Pancreas (tissue), 10 donors: ENCODE results near the gene CDC14B. TPM values are rescaled to one million over a fixed set of nuclear protein-coding genes. Genes with fewer than 3 reads are reported as not detected.

Source experiments
- ATAC-seq, 4 donors: fragments of 200-7000 bp; cut with Tn5 transposase; one replicate each; pipeline versions ENCODE4 v1.8.0 to v1.9.1; 2020; ENCODE audit warnings: mild to moderate bottlenecking in 4 of 4, moderate library complexity in 4 of 4
- DNase-seq, 6 donors: peaks; one replicate each; pipeline ENCODE4 v3.0.0-alpha.2; 2020
- FAIRE-seq: peaks from 2 replicates; lab custom pipeline; 2012; peaks lifted over from hg19 to GRCh38; lab: Jason Lieb, UNC
- H3K27ac ChIP-seq, 4 donors: fragments of 200-600 bp; sonication (generic); 1 replicate in 3 of 4; 2 replicates in 1 of 4; pipeline versions ENCODE4 v1.5.0 to v1.8.0; 2020
- H3K27me3 ChIP-seq, 4 donors: fragments of 200-600 bp; one replicate each; pipeline ENCODE4 v1.8.0; 2021
- H3K36me3 ChIP-seq, 3 donors: fragments of 200-600 bp; sonication (generic) in 1 of 3; one replicate each; pipeline versions ENCODE4 v1.5.0 to v1.8.0; 2020 to 2021
- H3K4me1 ChIP-seq, 3 donors: fragments of 200-600 bp; one replicate each; pipeline ENCODE4 v1.8.0; 2021
- H3K4me3 ChIP-seq, 4 donors: fragments of 200-600 bp; sonication (generic) in 2 of 4; one replicate each; pipeline versions ENCODE4 v1.5.0 to v1.8.0; 2020 to 2021
- H3K9me3 ChIP-seq, 4 donors: fragments of 200-600 bp; one replicate each; pipeline ENCODE4 v1.8.0; 2021
- whole genome bisulfite sequencing, 2 donors: extraction: QIAGEN DNeasy Blood & Tissue Kit; methylation state at CpG; one replicate each; pipeline ENCODE4 v1.1.7; 2013; 5-methylcytosine and 5-hydroxymethylcytosine counted together
- intact Hi-C, 3 donors: fragments of 100-400 bp; cut with DNase I; formaldehyde crosslinking; loops; one replicate each; pipeline versions ENCODE4 v1.11.1 to v1.14.2; 2022
- polyA plus RNA-seq, 2 donors: library from polyadenylated mRNA; stranded (reverse); fragments of 200-250 nt; gene quantifications; one replicate each; pipeline ENCODE4 v1.2.3, GENCODE V29; 2013
- total RNA-seq, 6 donors: library from RNA; stranded (reverse); fragmentation: NEBNext Ultra II Directional in 4 of 6; extraction: Animal tissue kit (Norgen Biotek cat#: 25700) in 4 of 6; gene quantifications; one replicate each; pipeline versions ENCODE4 v1.2.1 to v1.2.4, GENCODE V29; 2021 to 2023
- TF ChIP-seq, protein P1 (sequence below), 4 donors: fragments of 200-600 bp; sonication (generic) in 3 of 4; IDR thresholded peaks; one replicate each; pipeline versions ENCODE4 v1.5.0 to v1.8.0; 2021; ENCODE audit warnings: antibody characterized with exemption in 4 of 4
- donor health status: healthy with polysubstance abuse.
- donor health status: DM: no; HTN: no; CAD: no; lungs with moderate emphysema.
- donor health status: DM: no; HTN: no; CAD: no.
- donor health status: control.
- donor health status: control.
- donor health status: Bipolar disorder and iron deficiency.
- donor health status: DM: yes; HTN: yes; CAD: no.
- donor health status: DM: no; HTN: no; CAD: no.
- donor health status: DM: no; HTN: no; CAD: no.
- donor health status: DM: yes; HTN: yes; CAD: no.

CDC14B gene
- total and polyA plus RNA-seq, 8 donors: 4.6 to 19.3 (median 11.4) TPM

DNA sequence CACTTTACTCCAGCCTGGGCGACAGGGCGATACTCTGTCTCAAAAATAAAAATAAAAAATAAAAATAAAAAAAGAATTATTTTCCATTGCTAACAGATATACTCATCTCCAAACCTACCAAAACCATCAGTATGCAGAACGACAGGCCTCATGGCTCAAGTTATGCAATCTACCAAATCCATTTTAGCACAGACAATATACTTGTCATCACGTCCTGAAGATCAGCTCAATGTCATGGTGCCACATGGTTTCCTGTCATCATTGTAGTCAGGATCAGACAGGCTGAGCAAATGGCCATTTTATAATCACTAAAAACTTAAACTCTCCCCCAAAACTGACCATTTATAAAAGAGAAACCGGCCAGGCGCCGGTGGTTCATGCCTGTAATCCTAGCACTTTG is 100.5 kb downstream of the CDC14B start:
- FAIRE-seq: no peak

DNA sequence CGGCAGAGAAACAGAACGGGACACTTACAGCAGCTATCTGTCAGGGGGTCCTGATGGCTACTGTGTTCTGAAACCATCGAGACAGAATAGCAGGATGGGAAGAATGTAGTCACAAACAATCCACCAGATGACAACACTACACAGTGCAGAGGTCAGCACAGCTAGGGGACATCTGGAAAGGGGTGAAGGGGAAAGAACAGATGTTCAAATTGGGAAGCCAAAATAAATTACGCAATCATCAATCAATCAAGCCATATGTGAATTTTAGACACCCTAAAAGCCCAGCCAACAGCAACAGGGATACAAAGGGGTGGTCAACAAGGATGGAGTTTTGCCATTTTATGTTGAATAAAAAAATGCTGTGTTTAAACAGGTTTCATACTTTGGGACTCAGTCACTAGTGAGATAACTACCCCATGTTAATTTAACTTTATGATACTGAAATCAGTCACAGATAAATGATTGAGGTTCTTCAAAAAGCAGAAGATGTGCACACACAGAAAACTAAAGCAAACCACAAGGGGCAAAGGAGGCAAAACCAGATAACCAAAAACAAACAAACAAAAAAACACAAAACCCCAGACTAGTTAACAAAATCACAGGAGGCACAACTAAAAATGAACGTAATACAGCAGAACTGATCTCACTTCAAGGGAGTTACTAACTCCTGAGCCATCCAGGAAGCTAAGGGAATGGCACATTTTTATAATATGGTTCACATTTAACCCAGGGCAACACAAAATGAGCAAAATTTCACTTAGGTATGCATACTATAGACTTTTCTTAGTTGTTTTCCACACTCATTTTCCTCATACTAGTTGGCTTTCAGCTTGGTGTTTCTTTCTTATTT is 103.8 kb downstream of the CDC14B start:
- H3K27me3 ChIP-seq: no peaks in the 10 kb centered on the region
- FAIRE-seq: no peak
- no peak overlapping the region for H3K27ac ChIP-seq
- H3K4me1 ChIP-seq: no peaks in the 10 kb centered on the region
- DNase-seq: no peak
- TF ChIP-seq, protein P1, sequence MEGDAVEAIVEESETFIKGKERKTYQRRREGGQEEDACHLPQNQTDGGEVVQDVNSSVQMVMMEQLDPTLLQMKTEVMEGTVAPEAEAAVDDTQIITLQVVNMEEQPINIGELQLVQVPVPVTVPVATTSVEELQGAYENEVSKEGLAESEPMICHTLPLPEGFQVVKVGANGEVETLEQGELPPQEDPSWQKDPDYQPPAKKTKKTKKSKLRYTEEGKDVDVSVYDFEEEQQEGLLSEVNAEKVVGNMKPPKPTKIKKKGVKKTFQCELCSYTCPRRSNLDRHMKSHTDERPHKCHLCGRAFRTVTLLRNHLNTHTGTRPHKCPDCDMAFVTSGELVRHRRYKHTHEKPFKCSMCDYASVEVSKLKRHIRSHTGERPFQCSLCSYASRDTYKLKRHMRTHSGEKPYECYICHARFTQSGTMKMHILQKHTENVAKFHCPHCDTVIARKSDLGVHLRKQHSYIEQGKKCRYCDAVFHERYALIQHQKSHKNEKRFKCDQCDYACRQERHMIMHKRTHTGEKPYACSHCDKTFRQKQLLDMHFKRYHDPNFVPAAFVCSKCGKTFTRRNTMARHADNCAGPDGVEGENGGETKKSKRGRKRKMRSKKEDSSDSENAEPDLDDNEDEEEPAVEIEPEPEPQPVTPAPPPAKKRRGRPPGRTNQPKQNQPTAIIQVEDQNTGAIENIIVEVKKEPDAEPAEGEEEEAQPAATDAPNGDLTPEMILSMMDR (IDR thresholded peaks at IDR 0.05): no peak
- peaks cover 0 to 9% (median 0%) of the 10 kb centered on the region in 3 donors for H3K36me3 ChIP-seq
- ATAC-seq: no peak
- no peak overlapping the region for H3K4me3 ChIP-seq
- WGBS, 2 donors: 78 to 83% methylated on average over 5 of the region's 5 CpGs
- H3K9me3 ChIP-seq: no peaks in the 10 kb centered on the region
- intact Hi-C loops: no loop called here

More for the DNA sequence above, 100.5 kb downstream of the CDC14B start:
- H3K4me1 ChIP-seq: no peaks in the 10 kb centered on the region
- H3K27me3 ChIP-seq: no peaks in the 10 kb centered on the region
- 95 to 97% methylated on average over 7 of the region's 7 CpGs for WGBS, 2 donors
- no peak for DNase-seq
- H3K36me3 ChIP-seq: peaks cover 0 to 27% (median 0%) of the 10 kb centered on the region in 3 donors
- intact Hi-C loops: no loop called here
- TF ChIP-seq, protein P1 (IDR thresholded peaks at IDR 0.05): no peak
- H3K27ac ChIP-seq: no peak overlapping the region
- no peak for ATAC-seq
- H3K4me3 ChIP-seq: no peak overlapping the region
- H3K9me3 ChIP-seq: no peaks in the 10 kb centered on the region

DNA sequence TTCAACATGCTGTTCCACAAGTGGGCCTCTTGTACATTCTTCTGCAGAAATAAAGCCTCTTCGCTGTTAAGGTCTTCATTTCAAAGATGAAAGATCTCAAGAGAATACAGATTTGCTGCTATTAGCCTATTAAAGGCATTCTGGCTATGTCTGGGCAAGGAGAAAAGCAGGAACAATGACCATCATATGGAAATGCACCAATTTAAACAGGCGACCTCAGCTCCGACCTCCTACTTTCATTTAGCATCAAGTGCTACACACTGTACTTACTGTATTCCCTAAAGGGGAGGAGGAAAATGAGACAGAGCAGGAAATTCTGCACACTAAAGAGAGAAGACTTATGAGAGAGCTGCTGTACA is 104.9 kb downstream of the CDC14B start:
- TF ChIP-seq, protein P1 (IDR thresholded peaks at IDR 0.05): no peak
- DNase-seq: no peak
- no peak overlapping the region for H3K4me3 ChIP-seq
- no peaks in the 10 kb centered on the region for H3K9me3 ChIP-seq
- no peak for ATAC-seq
- no peaks in the 10 kb centered on the region for H3K4me1 ChIP-seq
- no peaks in the 10 kb centered on the region for H3K27me3 ChIP-seq
- H3K27ac ChIP-seq: no peak overlapping the region
- no peak for FAIRE-seq
- H3K36me3 ChIP-seq: peaks cover 0 to 9% (median 0%) of the 10 kb centered on the region in 3 donors
- intact Hi-C loops: no loop called here
- 80 to 81% methylated on average over 3 of the region's 3 CpGs for WGBS, 2 donors

DNA sequence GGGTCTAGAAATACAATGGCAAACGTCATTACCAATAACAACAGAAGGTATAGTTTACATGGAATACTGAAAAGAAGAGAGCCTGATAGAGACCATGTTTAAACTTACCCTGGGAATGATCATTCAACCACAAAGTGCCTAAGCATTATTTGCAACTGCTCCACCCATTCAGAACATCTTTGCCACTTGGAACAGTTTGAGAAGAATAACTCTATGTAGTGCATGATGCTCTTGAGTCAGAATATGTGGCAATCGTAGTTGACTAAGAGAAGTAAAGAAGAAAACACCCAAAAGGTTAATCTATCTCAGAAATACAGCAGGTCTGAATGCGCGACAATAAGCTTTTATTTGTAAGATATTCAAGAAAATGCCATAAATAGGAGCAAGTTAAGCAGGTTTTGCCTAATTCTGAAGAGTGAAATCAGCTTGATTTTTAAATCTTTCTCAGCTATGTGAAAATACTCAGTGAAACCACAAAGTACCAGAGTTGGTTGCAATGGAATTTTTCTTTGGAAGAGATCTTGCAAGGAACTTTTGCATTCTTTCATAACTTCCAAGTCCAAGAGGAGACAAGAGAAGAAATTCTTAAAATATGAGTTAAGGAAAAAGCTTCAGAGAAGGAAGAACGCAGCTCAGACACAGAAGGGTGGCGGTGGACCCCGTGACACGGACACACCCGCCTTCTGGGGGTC is 105.4 kb downstream of the CDC14B start:
- H3K27ac ChIP-seq: peak overlapping the region in 1 of 4 donors; percentile 17
- intact Hi-C loops: no loop called here
- H3K4me1 ChIP-seq: no peaks in the 10 kb centered on the region
- H3K27me3 ChIP-seq: no peaks in the 10 kb centered on the region
- FAIRE-seq (no peak), DNase-seq (no peak), ATAC-seq (peak in 3 of 4 donors; percentile 17 to 37 (median 32))
- peaks cover 0 to 9% (median 0%) of the 10 kb centered on the region in 3 donors for H3K36me3 ChIP-seq
- no peak overlapping the region for H3K4me3 ChIP-seq
- TF ChIP-seq, protein P1 (IDR thresholded peaks at IDR 0.05): no peak
- WGBS, 2 donors: 81 to 88% methylated on average over 9 of the region's 9 CpGs
- H3K9me3 ChIP-seq: no peaks in the 10 kb centered on the region
